GM21367 (cell line): ENCODE data around the gene HOXA11.

ENCODE experiments used
- ATAC-seq: cut with Tn5 transposase; IDR thresholded peaks from one replicate; pipeline ENCODE4 v1.9.1; 2021; ENCODE audit not compliant: unreplicated experiment

Gene HOXA11

DNA sequence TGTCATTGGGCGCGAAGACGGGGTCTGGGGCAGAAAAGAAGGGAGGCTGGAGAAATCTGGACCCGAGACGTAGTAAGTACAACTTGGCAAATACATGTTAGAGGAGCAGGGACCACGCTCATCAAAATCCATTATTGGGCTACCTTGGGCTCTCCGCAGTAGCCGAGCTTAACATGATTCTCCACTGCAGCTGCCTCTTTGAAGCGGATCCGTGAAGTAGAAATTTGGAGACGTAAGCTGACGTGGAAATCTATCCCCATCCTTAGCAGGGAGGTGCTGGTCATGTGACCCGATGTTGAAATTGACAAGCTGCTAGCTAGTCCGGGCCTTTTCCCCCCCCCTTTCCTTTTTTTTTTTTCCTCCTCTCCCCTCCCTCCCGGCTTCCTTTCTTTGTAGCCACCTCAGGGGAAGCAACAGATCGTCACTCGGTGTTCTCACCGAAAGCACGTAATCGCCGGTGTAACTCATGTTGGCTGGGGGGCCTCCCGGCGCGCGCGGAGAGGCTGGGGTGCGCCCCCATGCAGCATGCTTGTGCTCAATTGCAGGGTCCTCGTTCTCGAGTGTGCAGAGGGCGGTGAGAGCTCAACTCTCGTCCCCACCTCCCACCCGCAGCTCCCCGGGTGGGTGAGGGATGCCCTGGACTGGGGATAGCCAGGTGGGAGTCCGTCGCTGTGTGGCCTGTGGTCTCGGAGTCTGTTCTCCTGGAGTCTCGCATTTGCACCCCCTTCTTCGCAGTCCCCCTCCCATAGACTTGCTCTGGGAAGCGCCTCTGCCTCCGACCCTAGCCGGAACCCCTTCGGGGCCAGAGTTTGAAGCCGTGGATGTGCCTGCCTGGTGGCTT lies at the start of gene HOXA11:
Gene HOXA11, minus strand, starts transcription at position 220 of the 841 bp plus-strand sequence. Its CDS starts 88 bp downstream, at position 132.
- ATAC-seq = no peak

DNA sequence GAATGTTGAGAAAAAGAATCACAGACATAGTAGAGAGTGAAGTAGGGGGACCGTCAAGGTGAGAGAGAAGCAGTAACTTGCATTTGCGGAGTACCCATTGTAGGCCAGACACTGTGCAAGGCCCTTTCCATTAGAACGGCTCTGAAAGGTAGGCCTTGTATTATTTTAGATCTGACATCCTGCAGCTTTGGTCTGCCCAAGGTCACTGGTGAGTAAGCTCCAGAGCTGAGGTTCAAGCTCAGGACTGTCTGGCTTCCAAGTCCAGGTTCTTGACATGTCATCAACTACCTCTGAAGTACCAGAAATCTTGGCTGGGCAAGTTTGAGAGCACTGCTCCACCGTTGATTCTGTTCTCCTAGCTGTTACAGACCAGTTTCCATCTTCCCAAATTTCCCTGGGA lies 44.4 kb upstream of the HOXA11 start:
- no peak for ATAC-seq

DNA sequence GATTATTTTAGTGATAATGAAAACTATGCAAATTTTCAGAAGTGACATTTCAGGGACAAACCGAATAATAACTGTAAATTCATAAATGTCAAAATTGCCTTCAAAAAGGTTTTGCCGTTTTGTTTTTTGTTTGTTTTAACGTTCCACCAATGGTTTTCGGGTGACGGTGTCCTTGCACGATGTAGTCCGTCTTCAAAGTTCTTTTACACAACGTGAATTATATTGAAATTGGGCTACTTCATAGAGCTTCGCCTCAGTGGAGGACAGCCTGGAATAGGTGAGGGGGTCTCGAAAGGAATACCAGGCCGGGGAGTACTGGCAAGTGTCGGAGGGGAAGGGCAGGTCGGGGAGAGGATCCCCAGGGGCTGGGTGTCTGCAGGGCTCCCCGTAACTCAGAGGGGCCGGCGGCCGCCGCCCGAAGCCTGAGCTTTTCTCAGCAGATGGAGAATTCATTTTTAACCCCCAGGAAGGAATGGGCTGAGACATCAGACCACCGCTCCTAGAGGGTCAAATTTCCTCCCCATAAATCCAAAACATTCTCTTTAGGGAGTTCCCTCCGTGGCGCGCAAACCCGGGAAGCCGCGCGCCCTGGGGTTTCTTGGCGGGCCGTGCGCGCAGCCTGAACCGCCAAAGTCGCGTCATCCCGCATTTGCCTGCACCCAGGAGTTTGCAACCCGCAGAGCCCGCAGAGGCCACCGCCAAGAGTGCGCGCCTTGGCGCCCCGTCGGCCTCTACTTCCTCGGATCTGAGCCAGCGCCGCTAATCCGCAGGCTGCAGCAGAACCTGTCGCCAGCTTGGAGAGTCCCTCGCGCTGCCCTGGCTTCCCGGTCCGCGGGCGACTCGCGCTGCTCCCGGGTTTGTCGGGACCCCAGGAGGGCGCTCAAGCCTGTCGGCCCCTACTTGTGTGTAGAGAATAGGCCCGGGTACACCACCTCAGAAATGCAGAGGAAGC lies 40.2 kb upstream of the HOXA11 start:
- no peak for ATAC-seq

DNA sequence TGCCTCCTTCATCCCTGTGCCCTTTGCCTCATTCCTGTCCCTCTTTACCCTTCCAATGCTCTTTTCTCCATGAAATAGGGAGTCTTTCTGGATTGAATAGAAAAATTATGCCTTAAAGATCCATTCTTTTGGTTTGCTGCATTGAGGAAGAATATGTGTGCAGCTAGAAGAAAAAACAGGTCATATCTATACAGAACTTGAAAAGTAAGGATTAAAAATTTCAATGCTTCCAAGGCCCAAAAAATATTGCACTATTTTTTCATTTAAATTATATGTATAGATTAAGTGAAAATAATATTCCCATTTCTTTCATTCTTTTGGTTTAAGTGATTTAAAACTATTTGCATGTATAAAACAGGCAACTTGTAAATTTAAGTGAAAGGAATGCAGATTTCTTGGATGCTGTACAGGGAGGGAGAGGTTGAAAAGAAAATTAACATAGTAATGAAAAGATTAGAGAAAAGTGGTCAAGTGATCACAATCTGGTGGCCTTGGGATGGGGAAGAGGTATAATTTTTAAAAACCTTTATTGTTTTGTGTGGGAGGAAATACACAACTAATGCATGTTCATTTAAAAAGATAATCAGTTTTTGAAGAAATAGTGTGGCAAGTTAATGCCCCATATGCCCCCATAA lies 39.0 kb upstream of the HOXA11 start:
- ATAC-seq = no peak

DNA sequence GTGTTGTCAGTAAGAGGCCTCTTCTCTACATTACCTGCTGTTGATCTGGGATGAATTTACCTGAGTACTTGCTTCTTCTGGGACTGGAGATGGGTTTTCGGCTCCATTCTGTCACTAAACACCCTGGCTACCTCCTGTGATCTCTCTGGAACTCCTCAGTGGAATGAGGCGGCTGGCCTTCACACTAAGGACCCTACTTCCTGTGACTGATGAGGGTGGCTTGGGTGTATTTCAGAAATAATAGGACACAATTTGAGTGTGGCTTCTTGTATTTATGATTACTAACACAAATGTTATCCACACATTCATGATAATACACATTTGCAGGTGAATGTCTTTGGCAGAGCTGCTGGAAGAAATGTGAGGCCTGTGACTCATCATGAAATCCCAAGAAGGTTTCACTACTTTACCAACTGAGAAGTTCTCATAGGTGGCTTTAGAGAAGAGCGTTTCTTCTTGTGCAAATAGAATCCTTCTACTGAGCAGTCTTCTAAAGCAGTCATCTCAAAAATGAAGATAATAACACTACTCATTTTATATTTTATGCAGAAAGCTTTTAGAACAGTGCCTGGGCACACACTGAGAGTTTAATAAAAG lies 36.3 kb upstream of the HOXA11 start:
- ATAC-seq = no peak

DNA sequence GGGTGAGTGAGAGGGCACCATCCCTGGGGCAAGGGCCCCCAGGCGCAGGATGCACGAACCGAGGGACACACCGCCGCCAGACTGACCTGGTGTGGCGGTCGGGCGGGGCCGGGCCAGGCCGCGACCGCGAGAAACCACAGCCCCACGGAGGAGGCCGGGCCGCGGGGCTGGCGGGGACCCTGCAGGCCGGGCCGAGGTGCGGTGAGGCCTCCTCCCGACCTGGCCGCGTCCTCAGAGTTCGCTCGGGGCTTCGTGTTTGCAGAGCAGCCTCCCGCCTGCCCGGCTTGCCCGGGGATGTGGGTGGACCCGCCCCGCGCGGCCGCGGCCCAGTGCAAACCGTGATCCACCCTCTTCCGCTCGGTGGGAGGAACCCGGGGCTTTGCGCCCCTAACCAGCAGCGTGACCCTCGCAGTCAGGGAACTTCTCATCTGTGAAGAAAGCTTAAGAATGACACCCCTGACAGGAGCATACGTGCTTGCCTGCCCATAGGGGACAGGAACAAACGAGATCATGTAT lies 35.5 kb upstream of the HOXA11 start:
- no peak for ATAC-seq

DNA sequence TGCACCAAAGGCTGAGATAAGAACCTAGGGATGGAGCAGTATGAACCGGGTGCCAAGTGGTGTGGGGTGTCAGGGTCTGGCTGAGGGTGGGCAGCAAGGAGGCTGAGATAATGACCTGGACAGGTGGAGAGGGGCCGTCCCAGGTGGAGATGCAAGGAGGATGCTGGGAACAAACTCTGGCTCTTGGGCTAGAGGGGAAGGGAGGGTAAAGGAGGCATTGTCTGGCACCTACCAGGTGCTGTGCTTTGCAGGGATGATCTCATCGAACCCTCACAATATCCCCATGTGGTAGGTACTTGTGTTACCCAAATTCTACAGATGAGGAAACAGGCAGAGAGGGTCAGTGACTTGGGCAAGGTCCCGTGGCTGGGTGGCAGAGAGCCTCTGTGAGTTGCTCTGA lies 34.8 kb upstream of the HOXA11 start:
- ATAC-seq = no peak

DNA sequence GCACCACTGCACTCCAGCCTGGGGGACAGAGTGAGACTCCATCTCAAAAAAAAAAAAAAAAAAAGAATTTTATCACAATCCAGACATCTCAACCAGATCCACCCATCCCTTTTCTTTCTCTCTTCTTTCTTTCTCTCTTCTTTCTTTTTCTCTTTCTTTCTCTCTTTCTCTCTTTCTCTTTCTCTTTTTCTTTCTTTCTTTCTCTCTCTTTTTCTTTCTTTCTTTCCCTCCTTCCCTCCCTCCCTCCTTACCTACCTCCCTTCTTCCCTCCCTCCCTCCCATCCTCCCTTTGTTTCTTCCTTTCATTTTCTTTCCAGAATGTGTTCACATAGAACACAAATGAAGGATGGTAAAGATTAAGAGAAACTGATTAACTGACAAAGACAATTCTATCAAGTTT lies 32.9 kb upstream of the HOXA11 start:
- ATAC-seq = no peak

DNA sequence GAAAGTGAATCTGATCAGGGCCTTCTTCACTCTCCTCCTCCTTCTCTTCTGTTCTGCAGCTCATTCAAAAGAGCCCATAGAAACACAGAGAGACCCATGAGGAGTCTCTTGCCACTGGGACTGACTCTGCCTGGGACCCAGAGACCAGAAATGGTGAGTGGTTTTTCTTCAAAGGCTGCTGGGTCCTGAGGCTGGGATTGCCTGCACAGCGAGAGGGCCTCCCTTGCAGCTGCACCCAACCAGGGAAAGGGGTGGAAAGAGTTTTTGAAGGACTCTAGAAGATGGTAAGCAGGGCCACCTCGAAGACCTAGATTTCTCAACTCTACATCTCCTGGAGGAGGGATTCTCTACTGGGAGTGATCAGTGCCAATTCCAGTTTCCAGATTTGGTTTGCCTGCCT lies 30.3 kb upstream of the HOXA11 start:
- ATAC-seq = no peak

DNA sequence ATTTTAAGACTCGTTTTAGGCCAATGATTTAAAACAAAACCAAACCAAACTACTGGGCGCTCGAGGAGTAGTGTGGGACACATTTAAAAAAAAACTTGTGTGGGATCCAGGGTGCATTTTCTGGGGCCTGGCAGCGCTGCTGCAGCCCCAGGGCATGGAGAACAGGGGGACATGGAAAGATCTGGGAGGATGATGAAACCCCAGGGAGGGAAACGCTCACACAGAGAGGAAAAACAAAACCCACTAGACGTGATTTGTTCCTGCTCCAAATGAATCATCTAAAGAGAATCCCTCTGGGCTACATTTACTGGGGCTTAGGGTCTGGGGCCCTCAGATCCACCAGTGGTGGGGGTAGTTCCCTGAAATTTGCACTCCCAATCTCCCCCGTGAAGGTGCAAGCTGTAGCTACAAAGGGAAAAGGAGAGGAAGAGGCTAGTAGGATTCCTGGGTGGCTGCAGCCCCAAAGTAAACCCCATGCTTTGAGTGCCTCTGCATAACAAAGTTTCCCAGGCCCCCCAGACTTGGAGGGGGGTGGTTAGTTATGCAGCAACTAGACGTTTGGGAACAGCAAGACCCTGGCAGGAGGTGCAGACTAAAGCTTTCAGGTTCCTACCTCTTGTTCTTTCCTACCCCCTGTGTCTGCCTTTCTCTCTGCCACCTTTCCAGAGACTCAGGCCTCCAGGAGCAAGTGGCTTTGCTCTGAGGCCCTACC lies 29.4 kb upstream of the HOXA11 start:
- ATAC-seq = no peak

DNA sequence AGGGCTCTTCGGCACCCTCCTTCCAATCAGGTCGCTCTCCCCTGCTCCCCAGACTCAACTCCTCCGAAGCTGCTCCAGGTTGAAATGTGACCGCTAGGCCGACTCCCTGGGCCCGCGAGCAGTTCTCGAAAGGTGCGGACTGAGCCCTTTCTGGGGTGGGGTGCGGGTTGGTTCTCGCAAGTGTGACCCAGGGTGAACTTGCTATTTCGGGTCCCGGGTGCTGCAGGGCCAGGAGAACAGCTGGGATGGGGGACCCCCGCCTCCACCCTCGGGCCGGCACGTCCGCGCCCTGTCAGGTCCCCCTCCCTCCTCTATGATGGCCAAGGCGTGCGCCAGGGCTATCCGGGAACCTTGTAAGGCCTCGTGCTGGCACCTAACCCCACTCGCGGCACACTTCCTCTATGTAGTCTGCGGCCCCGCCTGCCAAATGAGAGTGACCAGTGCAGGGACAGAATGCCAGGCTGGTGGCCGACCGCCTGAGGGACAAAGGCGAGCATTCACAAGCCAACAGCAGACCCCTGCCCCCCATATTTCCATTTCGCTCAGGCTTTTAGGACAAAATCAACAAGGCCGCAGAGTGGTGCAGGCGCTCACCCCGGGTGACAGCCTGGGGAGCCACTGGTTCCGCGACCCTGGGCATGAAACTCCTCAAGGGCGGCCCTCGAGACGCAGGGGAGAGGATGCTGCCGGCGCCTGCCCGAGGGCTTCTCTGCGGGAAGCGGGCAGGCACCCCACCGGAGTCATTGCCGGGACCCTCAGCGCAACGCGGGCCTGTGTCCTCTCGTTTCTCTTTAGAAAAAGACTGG lies 28.6 kb upstream of the HOXA11 start:
- ATAC-seq = no peak

DNA sequence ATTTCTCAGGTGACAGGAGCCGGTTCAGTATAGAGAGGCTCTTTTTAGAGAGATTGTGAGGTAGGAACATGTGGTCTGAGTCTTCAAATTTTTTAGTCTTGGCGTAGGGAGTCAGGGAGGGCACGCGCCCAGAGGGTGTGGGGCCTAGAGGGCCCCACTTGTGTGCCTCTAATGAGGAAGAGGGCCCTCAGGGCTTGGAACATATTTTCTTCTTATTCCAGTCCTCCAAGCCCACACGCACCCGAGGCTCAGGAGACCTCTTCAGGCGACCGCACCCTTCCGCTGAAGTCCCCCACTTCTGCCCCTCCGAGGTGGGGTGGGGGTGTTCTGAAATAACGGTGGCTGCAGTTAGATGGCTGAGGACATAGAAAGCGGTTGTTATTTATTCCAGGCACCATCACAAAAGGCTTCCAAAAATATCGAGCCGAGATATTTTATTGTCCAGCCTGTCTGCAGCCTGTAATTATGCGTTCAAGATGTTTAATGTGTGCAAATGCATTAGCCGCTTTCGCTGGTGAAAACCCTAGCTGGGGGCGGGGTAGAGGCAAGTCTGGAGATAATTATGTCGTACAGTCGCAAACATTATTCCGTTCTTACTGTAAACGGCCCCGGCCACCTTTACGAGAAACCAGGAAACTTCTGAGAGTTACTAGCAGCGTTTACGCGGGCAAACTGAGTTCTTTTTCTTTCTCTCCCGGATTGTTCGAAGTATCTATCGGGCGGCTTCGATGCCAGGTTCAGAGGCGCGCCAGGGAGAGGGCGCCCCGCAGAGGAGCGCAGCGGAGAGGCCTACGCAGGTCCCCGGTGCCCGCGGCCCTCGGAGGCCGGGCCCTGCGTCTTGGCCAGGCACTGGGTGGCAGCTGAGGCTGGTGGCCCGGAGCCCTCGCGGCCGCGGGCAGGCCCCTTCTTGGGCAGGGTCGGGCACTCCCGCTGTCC lies 27.7 kb upstream of the HOXA11 start:
- no peak for ATAC-seq

DNA sequence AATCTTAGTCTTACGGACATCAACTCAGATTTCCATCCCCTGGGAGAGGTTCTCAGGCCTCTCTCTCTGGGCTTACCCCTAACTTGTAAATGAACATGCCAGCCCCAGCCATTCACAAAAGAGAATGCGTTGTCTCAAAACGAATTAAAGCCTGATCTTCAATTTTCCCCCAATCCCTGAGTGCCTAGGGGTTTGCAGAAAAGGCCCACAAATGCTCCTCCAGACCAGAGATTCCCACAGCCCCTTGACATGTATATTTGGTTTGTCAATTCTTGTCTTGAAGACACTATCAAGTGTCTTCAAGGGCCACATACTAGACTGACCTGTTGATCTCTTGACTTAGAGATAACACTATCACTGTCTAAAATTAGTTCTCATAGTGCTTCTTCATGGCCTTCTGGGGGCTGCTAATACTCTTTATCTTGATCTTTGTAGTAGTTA lies 26.8 kb upstream of the HOXA11 start:
- no peak for ATAC-seq

DNA sequence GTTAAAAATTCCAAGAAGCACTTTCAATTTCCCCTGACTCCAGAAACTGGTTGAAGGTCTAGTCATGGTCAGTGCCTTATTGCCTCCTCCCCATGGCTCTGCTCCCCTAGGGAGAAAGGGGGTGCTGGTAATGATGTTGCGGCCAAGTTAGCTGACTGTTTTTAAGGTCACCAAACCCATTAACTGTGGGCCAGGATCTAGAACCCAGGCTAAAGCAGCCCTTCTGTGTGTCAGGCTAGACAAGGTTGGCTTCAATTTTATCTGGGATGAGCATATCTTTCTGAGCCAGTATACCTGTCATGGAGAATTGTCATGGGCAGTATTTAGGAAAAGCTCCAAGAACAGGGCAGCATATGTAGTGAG lies 26.0 kb upstream of the HOXA11 start:
- ATAC-seq = no peak

DNA sequence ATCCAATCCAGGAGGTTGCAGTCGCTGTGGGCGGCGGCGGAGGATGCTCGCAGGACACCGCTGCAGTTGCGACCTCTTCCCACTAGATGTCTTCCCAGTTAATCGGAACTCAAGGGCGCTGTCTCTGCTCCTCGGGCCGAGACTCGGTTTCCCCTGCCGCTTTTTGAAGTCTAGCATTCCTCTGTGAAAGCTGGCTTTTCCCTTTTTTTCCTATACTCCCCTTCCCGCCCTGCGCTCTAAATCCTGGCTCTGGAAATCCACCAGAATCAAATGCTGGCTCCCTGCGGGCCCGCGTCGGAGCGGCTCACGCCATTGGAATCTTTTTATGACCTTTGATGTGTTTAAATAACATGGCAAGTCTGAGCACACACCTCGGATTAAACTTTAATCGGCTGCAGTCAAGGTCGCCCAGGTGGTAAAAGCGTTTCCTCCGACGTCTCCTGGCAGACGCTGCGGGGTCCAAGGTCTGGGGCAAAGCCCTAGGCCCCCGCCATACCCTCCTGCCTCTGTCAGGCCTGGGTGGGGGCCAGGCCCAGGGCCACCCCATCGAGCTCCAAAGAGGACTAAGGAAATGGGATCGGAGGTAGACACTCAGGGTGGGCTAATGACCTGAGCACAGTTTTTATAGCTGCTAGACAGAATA lies 25.5 kb upstream of the HOXA11 start:
- ATAC-seq = no peak

DNA sequence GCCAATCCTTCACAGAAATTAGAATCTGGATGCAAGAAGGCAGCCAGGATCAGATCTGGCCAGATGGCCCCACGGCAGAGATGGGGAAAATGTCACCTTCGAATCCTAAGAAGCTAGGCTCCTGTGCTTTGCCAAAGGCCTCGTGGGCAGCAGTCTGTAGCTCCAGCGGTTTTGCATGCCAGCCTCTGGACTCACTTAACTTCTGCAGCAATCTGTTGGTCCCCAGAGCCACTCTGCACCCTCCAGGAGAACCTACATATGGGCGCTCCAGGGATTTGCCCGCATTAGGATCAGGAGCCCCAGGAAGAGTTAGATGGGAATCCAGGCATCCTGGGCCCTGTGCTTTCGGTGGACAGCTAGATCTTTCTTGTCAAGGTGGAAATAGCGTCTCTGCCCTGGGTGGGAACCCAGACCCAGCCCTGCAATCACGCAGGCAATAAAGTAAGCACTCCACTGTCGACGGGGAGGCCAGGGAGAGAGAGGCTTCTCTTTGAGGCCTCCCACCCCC lies 25.0 kb upstream of the HOXA11 start:
- no peak for ATAC-seq

DNA sequence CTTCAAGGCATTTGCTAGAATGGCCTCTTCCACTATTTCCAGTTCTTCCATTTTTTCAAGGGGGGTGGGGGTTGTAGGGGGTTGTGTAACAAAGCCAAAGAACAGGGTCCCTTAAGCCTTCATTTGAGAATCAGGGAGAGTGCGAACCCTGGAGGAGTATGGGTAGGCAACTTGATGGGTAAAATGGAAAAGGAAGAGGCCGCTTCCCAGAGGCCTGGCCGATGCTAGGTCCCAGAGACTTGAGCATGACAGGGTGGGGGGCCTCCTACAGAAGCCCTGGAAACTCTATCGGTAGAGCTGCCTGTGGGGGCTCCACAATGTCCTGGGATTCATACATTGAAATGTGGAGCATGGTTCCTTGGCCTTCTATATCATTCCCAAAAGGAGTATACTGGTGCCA lies 24.0 kb upstream of the HOXA11 start:
- no peak for ATAC-seq
